GM21576 (cell line): ENCODE results near the gene SCNN1G.
"Not testable (repeated sequence)": the region's sequence is repeated elsewhere in the genome, so short reads cannot be mapped to it uniquely, and the experiment has no call there.

Source experiments
- ATAC-seq: cut with Tn5 transposase; IDR thresholded peaks from one replicate; pipeline ENCODE4 v1.9.1; 2021; ENCODE audit warnings: mild to moderate bottlenecking, moderate library complexity; ENCODE audit not compliant: unreplicated experiment

SCNN1G gene

GRCh38 chr16:23248261-23249194 lies 66.0 kb downstream of the SCNN1G start:
- no peak for ATAC-seq

DNA sequence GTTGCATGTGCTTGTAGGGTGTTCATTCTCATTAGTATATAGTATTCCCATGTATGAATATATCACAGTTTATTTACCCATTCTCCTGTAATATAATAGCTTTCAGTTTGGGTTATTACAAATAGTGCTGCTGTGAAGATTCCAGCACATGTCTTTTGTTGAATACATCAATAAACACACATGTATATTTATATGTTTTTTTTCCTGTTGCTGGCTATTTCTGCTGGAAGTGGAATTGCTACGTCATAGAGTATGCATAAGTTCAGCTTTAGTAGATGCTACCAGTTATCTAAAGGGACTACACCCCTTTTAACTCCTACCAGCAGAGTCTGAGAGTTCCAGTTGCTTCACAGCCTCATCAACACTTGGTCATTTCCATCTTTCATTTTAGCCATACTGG lies 67.3 kb downstream of the SCNN1G start:
- no peak for ATAC-seq

GRCh38 chr16:23252310-23252709 lies 69.8 kb downstream of the SCNN1G start:
- ATAC-seq = no peak

DNA sequence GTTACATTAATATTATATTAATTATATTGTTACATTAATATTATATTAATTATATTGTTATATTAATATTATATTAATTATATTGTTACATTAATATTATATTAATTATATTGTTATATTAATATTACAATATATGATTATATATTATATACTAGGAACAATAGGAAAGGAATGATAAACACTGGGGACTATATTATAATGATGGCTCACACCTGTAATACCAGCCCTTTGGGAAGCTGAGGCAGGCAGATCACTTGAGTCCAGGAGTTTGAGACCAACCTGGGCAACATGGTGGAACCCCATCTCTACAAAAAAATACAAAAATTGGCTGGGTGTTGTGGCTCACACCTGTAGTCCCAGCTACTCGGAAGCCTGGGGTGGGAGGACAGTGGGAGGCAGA lies 71.1 kb downstream of the SCNN1G start:
- not testable (repeated sequence) for ATAC-seq

GRCh38 chr16:23254338-23254737 lies 71.8 kb downstream of the SCNN1G start:
- no peak for ATAC-seq

DNA sequence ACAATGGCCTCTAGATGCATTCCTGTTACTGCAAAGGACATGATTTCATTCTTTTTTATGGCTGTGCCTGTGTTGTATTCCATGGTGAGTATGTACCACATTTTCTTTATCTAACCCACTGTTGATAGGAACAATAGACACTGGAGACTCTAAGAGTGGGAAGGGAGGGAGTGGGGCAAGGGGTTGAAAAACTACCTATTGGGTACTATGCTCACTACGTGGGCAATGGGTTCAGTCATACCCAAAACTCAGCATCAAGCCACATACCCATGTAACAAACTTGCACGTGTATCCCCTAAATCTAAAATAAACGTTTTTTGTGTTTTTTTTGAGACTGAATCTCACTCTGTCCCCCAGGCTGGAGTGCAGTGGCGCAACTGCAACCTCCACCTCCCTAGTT lies 72.5 kb downstream of the SCNN1G start:
- ATAC-seq = no peak

DNA sequence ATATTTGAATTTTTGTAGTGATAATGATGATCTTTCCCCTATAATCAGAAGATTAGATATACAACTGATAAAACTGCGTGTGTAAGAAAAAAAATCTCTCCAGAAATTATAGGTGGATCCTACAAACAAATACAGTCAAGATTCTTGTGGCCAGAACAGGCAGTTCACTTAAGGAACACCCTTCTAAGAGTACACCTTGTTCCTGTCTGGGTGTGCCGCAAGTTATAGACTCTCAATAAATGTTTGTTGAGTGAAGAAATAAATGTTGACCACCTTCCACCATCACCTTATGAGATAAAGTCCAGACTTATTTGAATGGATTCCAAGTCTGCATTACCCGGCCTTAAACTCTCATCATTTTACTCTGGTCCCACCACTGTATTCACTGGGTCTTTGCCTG lies 73.9 kb downstream of the SCNN1G start:
- no peak for ATAC-seq

DNA sequence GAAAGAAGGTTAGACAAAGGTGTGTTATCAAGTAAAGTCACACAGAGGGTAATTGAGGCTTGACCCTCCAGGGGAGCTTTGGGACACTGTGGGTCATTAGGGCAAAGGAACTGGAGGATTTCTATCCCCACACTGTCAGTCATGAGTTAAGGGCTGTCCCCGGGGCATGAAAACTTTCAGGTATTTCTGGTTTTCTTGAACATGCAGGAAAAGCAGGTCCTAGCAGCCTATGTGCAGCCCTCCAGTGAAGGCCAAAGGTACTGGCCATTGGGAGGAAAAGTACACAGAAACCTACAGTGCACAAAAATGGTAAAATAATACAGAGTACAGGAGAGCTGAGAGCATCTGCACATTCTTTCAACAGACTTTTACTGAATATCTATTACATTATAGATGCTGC lies 75.1 kb downstream of the SCNN1G start:
- no peak for ATAC-seq

DNA sequence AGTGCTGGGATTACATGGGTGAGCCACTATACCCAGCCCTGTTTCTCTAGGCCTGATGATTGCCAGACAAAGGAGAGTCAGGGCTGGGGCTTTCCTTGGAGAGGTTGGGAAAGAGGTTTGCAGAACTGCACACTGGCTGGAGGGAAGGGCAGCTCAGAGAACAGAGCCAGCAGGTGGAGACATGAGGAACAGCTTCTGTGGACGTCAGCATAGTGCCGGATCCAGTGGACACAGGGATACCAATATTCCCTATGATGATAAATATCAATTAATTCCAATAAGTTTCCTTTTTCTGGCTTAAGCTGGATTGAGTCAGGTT lies 76.3 kb downstream of the SCNN1G start:
- no peak for ATAC-seq
